Endometrial microvascular endothelial cells (primary cell): ENCODE results near the gene CETP. TPM values are rescaled to one million over a fixed set of nuclear protein-coding genes. Genes with fewer than 3 reads are reported as not detected.
"Not testable (repeated sequence)": the region's sequence is repeated elsewhere in the genome, so short reads cannot be mapped to it uniquely, and the experiment has no call there.

Experiments used
- in situ Hi-C: cut with HindIII; loops from 2 replicates; pipeline ENCODE4 v1.10.0; 2017; ENCODE audit warnings: low sequenced_read_pairs, low pct_unique_long_range_greater_than_20kb; ENCODE audit errors: inconsistent ontology term
- total RNA-seq: library from RNA; depleted of rRNA; stranded (reverse); fragments of >200 nt; gene quantifications from one replicate; pipeline ENCODE4 v1.2.3, GENCODE V29; 2015; ENCODE audit errors: inconsistent ontology term

The CETP gene
- total RNA-seq, 1 donor from 2014 or later, result 14.7 TPM

DNA sequence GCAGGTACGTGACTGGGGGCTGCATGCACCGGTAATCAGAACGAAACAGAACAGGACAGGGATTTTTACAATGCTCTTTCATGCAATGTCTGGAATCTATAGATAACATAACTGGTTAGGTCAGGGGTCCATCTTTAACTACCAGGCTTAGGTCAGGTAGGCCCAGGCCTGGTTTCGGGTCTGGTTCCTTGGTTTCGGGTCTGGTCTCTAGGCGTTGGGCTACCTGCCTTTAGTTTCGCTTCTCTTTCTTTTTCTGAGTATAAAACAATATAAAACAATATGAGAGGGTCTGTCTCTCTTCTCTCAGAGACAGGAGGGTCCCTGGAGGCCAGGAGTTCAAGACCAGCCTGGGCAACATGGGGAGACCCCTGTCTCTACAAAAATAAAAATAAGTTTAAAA lies 12.1 kb downstream of the CETP start:
- in situ Hi-C loops, result not testable (repeated sequence)

DNA sequence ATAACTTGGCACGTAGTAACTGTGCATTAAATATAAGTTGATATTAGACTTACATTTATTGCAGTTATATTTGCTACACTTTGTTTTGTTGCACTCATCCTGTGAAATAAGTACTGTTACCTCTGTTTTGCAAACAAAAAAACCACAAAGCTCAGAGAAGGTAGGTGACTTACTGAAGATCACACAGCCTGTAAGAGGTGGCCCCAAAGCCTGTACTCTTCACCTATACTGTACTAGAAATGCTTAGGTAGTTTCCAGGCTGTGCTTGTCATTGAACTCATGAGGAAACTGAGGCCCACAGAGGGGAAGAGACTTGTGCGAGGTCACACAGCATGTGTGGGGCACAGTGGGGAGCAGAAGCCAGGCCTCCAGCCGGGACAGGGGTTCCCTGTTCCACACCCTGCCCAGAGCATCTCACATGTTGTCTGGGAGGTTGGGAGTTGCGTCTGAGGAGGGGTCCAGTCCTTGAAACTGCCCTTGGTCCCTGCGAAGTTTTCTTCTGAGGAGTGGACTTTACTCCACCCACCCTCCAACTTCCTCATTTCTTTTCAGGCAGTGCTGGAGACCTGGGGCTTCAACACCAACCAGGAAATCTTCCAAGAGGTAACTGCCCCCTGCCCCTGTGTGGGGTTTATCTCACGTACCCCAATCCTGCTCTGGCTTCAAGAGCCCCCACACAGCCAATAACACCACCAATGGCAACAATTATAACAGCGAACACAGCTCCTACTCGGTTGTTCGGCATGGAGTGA lies 13.0 kb downstream of the CETP start:
- in situ Hi-C loops, result no loop called here

DNA sequence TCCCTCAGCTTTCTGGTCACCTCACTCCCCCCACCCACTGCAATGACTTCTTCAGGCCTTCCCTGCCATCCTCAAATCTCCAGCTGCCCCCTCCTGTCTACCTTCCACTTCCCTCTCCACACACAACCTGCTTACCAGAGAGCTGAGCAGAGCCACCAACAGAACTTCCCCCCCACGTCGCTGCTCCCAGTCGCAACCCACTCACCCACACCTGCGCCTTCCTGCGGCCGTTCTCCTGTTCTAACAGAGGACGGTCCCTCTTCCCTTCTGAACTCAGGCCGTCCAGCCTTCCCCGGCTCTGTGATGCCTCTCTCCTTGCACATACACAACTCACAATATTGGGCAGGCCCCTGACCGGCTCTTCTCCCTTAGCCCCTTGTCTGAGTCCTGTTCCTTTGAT lies 14.0 kb downstream of the CETP start:
- in situ Hi-C loops, result no loop called here

DNA sequence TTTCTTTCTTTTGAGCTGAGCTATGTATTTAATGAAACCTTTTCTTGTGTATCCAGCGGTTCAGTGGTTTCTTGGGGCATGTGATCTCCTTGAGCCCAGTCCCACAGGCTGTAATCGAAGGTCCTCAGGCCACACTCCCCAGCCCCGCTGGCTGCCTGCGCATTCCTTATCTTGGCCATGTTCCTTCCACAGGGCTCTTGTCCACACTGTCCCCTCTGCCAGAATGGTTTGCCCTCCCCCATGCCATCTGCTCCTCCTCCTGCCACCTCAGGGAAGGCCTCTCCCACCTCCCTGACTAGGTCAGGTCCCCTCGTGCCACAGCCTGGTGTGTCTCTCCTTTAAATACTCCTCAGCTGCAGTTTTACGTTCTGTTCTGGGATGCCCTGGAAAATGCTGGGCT lies 15.5 kb downstream of the CETP start:
- in situ Hi-C loops, result no loop called here

DNA sequence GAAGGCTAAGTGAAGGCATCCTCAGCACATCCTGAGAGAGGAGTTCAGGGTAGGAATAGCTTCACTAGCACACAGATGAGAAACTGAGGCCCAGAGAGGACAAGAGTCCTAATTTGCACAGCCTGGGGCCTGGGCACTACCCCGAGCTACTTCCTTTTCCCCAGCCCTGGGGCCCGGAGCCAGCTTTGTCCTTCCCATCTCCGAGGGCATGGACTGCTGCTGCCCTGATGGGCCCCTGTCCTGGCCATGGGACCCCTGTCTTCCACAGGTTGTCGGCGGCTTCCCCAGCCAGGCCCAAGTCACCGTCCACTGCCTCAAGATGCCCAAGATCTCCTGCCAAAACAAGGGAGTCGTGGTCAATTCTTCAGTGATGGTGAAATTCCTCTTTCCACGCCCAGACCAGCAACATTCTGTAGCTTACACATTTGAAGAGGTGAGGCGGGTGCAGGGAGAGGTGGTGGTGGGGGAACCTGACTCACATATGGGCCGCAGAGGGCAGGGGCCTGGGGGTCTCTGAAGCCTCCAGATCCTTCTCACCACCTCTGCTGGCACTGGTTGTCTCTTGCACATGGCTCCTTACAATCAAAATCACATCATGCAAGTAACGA lies 16.2 kb downstream of the CETP start:
- in situ Hi-C loops, result no loop called here

DNA sequence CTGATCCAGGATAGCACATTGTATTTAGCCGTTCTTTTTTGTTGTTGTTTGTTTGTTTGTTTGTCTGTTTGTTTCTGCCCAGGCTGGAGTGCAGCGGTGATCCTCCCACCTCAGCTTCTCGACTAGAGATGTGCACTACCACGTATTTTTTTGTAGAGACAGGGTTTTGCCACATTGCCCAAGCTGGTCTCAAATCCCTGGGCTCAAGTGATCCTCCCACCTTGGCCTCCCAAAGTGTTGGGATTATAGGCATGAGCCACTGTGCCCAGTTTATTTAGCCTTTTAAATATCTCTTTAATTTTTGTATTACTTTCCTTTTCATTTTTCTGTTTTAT lies 18.4 kb downstream of the CETP start:
- in situ Hi-C loops, result no loop called here

DNA sequence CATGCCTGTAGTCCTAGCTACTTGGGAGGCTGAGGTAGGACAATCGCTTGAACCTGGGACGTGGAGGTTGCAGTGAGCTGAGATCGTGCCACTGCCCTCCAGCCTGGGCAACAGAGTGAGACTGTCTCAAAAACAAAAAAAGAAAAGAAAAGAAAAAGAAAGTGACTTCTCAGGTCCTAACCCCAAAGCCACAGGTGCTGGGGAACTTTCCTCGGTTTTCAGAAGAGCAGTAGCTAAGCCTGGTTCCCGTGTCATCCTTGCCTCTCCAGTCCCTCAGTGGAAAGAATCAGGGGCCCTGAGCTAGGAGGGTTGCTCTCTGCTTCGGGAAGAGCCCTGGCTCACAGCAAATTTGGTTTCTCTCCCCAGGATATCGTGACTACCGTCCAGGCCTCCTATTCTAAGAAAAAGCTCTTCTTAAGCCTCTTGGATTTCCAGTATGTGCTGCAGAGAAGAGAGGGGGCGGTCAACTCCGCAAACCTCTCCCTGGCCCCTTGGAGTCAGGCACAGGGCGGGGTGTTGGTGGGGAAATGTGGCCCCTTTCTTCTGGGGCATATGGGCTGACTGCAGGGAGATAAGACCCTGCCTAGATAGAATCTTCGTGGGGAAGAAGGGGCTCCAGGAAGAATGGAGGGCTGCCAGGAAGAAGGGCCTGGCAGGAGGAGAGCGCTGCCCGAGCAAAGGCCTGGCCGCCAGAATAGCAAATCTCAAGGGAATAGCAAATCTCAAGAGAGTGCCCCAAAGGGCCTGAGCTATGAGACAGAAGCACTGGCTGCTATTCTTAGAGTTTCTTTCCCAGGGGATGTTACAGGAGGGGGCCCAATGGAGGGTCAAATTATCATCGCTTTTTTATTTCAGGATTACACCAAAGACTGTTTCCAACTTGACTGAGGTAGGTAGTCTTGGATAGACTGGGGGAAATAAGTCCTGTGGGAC lies 19.3 kb downstream of the CETP start:
- in situ Hi-C loops, result no loop called here

DNA sequence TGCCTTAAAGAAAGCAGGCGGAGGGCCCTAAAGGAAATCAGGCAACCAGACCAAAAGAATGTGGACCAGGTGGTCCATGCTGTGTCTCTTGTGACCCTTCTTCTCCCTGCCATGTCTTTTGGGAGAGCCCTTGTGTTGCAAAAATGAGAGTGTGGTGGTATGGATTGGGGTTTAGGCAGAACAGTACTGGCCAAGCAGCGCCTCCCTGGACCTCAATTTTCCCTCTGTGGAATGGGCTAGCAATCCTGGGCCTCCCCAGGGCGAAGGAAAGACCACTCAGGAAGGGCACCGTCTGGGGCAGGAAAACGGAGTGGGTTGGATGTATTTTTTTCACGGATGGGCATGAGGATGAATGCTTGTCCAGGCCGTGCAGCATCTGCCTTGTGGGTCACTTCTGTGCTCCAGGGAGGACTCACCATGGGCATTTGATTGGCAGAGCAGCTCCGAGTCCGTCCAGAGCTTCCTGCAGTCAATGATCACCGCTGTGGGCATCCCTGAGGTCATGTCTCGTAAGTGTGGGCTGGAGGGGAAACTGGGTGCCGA lies 20.1 kb downstream of the CETP start:
- in situ Hi-C loops, result no loop called here

DNA sequence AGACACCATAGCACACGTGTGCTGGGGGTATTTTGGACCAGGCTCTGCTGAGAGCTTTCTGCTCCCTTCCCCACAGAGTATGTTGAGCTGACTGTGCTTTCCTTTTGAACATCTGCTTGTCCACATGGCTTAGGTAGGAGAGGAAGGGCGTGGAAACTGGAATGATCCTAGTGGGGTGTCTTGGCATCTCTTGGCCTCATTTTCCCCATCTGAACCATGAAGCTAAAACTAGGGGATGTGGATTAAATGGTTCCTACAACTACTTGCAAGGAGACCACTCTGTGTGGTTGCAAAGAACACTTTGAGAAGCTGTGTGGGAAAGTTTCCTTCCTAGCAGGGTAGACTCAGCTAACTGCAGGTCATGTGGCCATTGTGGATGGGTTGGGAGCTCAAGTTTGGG lies 20.9 kb downstream of the CETP start:
- in situ Hi-C loops, result no loop called here

DNA sequence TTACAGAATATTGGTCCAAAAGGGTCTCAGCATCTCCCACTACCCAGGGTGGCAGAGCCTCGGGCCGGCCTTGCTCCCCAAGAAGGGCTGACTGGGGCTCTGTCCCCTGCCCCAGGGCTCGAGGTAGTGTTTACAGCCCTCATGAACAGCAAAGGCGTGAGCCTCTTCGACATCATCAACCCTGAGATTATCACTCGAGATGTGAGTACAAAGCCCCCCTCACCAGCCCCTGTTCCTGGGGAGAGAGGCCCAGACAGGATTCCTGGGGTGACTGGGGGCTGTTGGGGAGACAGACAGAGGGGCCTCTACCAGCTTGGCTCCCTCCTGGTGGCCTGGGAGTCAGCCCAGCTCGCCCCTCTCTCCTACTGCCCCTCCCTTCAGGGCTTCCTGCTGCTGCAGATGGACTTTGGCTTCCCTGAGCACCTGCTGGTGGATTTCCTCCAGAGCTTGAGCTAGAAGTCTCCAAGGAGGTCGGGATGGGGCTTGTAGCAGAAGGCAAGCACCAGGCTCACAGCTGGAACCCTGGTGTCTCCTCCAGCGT lies 21.5 kb downstream of the CETP start:
- in situ Hi-C loops, result no loop called here

DNA sequence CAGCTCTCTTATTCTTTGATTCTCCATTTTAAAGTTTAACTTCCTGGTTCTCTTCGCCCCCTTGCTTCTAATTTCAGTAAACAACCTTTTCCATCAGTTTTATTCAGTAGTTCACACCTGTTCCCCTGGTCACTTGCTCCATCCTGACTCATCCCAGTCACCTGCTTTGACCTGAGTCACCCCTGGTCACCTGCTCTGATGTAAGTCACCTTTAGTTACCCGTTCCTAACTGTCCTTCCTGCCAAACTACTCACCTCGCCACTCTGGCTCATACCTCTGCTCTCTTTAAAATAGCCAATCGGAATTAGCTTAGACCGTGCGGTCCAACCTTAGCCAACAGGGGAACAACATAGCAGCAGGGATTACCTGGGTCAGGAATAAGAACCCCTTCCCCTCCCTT lies 22.9 kb downstream of the CETP start:
- in situ Hi-C loops, result no loop called here

DNA sequence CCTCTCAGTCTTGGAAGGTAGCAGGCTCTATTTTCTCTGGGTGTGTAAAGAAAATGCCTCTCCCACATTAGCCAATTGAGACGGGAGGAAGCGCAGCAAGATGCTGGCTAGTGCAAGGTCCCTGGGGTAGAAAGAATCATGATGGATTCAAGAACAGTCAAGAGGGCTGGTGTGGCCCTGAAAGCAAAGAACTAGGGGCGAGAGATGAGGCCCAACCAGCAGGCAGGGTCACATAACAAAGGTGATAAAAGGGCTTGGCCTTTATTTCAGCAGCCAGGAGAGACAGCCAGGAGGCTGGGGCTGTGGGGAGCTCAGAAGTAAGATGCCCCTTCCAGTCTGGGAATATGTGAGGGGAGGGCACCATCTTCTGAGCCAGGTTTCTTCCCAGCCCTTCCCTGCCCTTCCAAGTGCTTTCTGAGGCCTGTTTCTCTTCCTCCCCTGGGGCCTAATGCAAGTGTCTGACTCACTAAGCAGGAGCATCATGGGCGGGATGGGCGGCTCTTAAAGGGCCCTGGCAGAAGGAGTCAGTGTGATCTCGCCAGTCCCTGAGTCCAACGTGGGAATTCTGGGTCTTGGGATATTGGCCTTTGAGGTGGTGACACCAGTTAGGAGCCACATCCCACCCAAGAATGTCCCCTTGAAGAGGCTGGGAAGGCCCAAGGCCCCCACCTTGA lies 23.7 kb downstream of the CETP start:
- in situ Hi-C loops, result no loop called here

DNA sequence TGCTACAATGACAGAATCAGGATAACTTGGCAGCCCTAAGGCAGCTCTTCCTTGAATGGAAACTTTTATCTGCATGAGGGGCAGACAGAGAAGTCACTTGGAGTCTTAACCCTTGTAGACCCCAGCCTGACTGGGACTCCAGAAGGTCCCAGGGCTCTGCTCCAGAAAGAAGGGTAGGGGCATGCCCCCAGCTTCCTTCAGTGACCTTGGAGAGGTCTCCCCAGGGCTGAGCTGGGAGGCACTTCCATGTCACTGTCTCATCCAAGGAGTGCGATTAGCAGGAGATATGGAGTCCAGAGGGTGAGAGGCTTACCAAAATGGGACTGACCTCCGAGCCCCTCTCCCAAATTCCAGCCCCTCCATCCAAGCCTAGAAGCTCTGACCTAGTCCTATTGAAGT lies 24.2 kb downstream of the CETP start:
- in situ Hi-C loops, result no loop called here

DNA sequence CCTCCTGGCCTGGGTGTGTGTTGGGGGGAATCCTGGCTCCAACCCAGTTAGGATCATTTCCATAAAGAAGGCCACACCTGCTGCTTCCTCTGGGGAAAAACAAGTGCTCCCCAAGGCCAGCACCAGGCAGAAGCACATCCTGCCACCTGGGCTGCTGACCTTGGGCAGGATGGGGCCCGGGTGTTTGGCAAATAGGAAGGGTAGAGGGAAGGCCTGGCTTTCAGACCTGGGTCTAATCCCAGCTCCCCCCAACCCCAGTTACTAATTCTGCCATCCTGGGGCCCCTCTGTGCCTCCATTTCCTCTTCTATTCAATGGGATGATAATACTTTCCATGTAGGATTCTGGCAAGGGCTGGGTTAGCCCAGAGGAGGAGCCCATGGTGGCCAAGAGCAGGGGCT lies 24.6 kb downstream of the CETP start:
- in situ Hi-C loops, result no loop called here

DNA sequence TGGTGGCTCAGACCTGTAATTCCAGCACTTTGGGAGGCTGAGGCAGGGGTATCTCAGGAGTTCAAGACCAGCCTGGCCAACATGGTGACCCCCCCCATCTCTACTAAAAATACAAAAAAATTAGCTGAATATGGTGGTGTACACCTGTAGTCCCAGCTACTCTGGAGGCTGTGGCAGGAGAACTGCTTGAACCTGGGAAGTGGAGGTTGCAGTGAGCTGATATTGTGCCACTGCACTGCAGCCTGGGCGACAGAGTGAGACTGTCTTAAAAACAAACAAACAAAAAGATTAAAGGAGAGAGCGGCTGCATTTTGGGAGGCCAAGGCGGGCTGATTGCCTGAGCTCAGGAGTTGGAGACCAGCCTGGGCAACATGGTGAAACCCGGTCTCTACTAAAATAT lies 25.2 kb downstream of the CETP start:
- in situ Hi-C loops, result not testable (repeated sequence)

DNA sequence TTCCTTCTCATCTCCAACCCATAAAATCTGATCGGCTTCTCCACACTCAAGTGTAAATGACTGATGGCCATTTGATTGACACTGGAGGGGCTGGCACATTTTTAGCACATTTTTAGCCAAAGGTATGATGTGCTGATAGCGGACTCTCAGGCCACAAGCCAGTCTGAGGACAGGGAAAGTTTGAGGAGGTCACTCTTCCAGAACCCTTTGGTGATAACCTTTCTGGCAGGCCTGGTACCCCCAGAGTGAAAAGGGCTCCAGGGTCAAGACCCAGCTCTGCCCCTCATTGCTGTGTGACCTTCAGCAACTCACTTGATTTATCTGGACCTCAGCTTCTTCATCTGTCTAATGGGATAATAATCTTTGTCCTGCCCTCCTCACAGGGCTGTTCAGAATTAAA lies 25.9 kb downstream of the CETP start:
- in situ Hi-C loops, result no loop called here

DNA sequence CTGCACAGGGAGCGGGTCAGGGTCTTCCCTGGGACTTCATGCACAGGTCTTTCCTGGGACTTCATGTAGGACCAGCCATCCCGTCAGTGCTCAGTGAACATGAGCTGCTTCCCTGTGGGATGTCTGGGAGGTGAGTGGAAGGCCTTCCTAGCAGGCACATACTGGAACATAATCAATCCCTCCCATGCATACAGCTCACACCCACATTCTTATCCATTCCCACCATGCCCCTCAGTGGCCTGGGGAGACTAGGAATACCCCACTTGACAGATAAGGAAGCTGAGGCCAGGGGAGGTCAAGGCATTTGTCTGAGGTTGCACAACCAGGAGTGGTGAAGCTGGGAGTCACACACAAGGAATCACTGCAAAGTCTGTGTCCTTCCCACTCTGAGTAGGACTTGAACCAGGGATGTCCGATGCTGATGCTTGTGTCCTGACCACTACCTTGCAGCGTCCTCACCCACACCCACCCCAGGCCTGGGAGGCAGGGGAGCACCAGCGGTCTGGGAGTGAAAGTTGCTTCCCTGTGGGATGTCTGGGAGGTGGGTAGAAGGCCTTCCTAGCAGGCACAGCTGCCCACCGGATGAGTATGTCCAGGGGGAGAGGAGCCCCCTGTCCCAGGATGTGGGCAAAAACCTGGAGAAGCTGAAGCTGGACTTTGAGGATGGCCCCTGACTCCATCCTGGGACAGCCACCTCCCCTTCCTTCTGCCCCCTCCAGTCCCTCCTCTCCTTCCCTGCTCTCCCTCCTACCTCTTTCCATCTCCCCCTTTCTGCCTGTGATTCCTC lies 26.6 kb downstream of the CETP start:
- in situ Hi-C loops, result no loop called here
